ENCODE measurements around the gene NRN1L. TPM values are rescaled to one million over a fixed set of nuclear protein-coding genes. Genes with fewer than 3 reads are reported as not detected.

Gene NRN1L
- total RNA-seq, 1 experiment from 2014 or later = not detected

- Histone ChIP-seq H3K4me2 (ENCODE audit: low read length) (peak overlapping the region; percentile 85), H3K27me3 (ENCODE audit: low read length) (no peaks in the 10 kb centered on the region), H3K9ac (ENCODE audit: low read length) (peak overlapping the region; percentile 49), H3K4me1 (ENCODE audit: insufficient read depth, low read length) (peaks cover 13% of the 10 kb centered on the region), H3K27ac (ENCODE audit: low read length) (no peak overlapping the region), H2AFZ (ENCODE audit: low read length) (peak overlapping the region; percentile 74), H3F3A (ENCODE audit: low read length, unreplicated experiment) (no peaks in the 10 kb centered on the region), H3K79me2 (ENCODE audit: low read length) (peaks cover 41% of the 10 kb centered on the region), H3K4me3 (ENCODE audit: low read length) (peak overlapping the region; percentile 68), H3K36me3 (ENCODE audit: low read depth, low read length) (no peaks in the 10 kb centered on the region), H3K9me3 (ENCODE audit: low read length) (no peaks in the 10 kb centered on the region), H3K9me2 (replicated peaks; ENCODE audit: low read length) (no peaks in the 10 kb centered on the region), H4K20me1 (ENCODE audit: low read length) (no peaks in the 10 kb centered on the region)
- DNase-seq (no peak), ATAC-seq (no peak)
- BruUV-seq (replicated peaks) = TSS peak; percentile 95
- no peak for TF ChIP-seq EZH2phosphoT487 (IDR thresholded peaks at IDR 0.05; ENCODE audit: borderline replicate concordance, low read length)
- TF ChIP-seq EZH2 (IDR thresholded peaks at IDR 0.05; ENCODE audit: low read length, unreplicated experiment) = no peak
- TF ChIP-seq CTCF (conservative IDR thresholded peaks at IDR 0.05; ENCODE audit: low read depth, low read length) = no peak
- POLR2A ChIA-PET (ENCODE audit: unreplicated experiment) = interaction anchor here (0.5 to 0.6 kb wide), 2 partner anchors 44 to 80 kb away, joined by 4 to 11 read pairs; no protein-coding TSS in a partner anchor
- intact Hi-C loops (cut with micrococcal nuclease) = no loop called here
- CTCF ChIA-PET = no interaction called here
These were observed 7.7 kb downstream of the NRN1L start for GRCh38 chr16:67892375-67892774.

GRCh38 chr16:67892899-67893742 is 8.4 kb downstream of the NRN1L start, which contains the start of gene PSKH1:
TSS of gene PSKH1 (plus strand) at chr16:67893254. CDS start at chr16:67908750, 15,496 bp downstream.
- intact Hi-C loops (cut with micrococcal nuclease) = no loop called here
- ATAC-seq = peak; percentile 98
- Histone ChIP-seq H3K27me3 (ENCODE audit: low read length) (no peaks in the 10 kb centered on the region), H3K9ac (ENCODE audit: low read length) (peak within 1 kb of the TSS; percentile 95), H3K4me1 (ENCODE audit: insufficient read depth, low read length) (peaks cover 13% of the 10 kb centered on the region), H3K4me3 (ENCODE audit: low read length) (peak within 1 kb of the TSS; percentile 92), H3F3A (ENCODE audit: low read length, unreplicated experiment) (no peaks in the 10 kb centered on the region), H3K79me2 (ENCODE audit: low read length) (peaks cover 45% of the 10 kb centered on the region), H3K9me3 (ENCODE audit: low read length) (no peaks in the 10 kb centered on the region), H3K27ac (ENCODE audit: low read length) (peak within 1 kb of the TSS; percentile 39; the same call in 1 of the 2 replicates), H2AFZ (ENCODE audit: low read length) (peak within 1 kb of the TSS; percentile 74), H3K36me3 (ENCODE audit: low read depth, low read length) (no peaks in the 10 kb centered on the region), H4K20me1 (ENCODE audit: low read length) (no peaks in the 10 kb centered on the region), H3K9me2 (replicated peaks; ENCODE audit: low read length) (no peaks in the 10 kb centered on the region), H3K4me2 (ENCODE audit: low read length) (peak within 1 kb of the TSS; percentile 88)
- POLR2A ChIA-PET (ENCODE audit: unreplicated experiment) = interaction anchor here (0.6 kb wide), 2 partner anchors 33 to 44 kb away, joined by 3 to 4 read pairs; no protein-coding TSS in a partner anchor
- peak; percentile 92 for DNase-seq
- TF ChIP-seq CTCF (conservative IDR thresholded peaks at IDR 0.05; ENCODE audit: low read depth, low read length) = no peak
- no peak for TF ChIP-seq EZH2 (IDR thresholded peaks at IDR 0.05; ENCODE audit: low read length, unreplicated experiment)
- no peak for TF ChIP-seq EZH2phosphoT487 (IDR thresholded peaks at IDR 0.05; ENCODE audit: borderline replicate concordance, low read length)
- CTCF ChIA-PET = interaction anchor here (0.6 kb wide), 1 partner anchor 10 kb away, joined by 6 read pairs; no protein-coding TSS in a partner anchor
- BruUV-seq (replicated peaks) = no TSS peak
